Thymus (tissue), 11 donors: Measurements from ENCODE around the gene EBI3. TPM values are rescaled to one million over a fixed set of nuclear protein-coding genes. Genes with fewer than 3 reads are reported as not detected.
"Not testable (repeated sequence)": the region's sequence is repeated elsewhere in the genome, so short reads cannot be mapped to it uniquely, and the experiment has no call there.

Source experiments
- DNase-seq, 9 donors: peaks; one replicate each; pipeline ENCODE4 v3.0.0-alpha.2; 2013; ENCODE audit warnings: low spot score in 9 of 9, low read depth in 6 of 9, missing footprints in 1 of 9
- H3K27ac ChIP-seq, 2 donors: one replicate each; pipeline ENCODE4 v1.5.1; 2013; ENCODE audit warnings: control low read depth in 1 of 2, low read depth in 1 of 2, low read length in 1 of 2, mild to moderate bottlenecking in 1 of 2, moderate library complexity in 1 of 2
- H3K27me3 ChIP-seq, 2 donors: one replicate each; pipeline ENCODE4 v1.5.1; 2013; ENCODE audit warnings: low read length in 1 of 2; ENCODE audit not compliant: control insufficient read depth in 2 of 2, insufficient read depth in 1 of 2
- H3K36me3 ChIP-seq, 2 donors: one replicate each; pipeline ENCODE4 v1.5.1; 2013; ENCODE audit warnings: low read length in 1 of 2, mild to moderate bottlenecking in 1 of 2, moderate library complexity in 1 of 2; ENCODE audit not compliant: control insufficient read depth in 2 of 2, insufficient read depth in 2 of 2
- H3K4me1 ChIP-seq, 2 donors: one replicate each; pipeline ENCODE4 v1.5.1; 2013; ENCODE audit warnings: low read length in 2 of 2; ENCODE audit not compliant: control insufficient read depth in 2 of 2, insufficient read depth in 2 of 2
- H3K4me3 ChIP-seq, 2 donors: one replicate each; pipeline ENCODE4 v1.5.1; 2013; ENCODE audit warnings: low read length in 2 of 2, control low read depth in 1 of 2, mild to moderate bottlenecking in 1 of 2
- H3K9me3 ChIP-seq, 2 donors: one replicate each; pipeline ENCODE4 v1.5.1; 2013; ENCODE audit warnings: low read length in 1 of 2, mild to moderate bottlenecking in 1 of 2; ENCODE audit not compliant: control insufficient read depth in 2 of 2, insufficient read depth in 1 of 2
- WGBS: extraction: QIAGEN DNeasy Blood & Tissue Kit; methylation state at CpG from one replicate; pipeline ENCODE4 v1.1.7; 2013; 5-methylcytosine and 5-hydroxymethylcytosine counted together
- polyA plus RNA-seq: library from polyadenylated mRNA; stranded (reverse); fragments of 200-250 nt; gene quantifications from one replicate; pipeline ENCODE4 v1.2.3, GENCODE V29; 2013
- total RNA-seq: library from RNA; stranded (reverse); fragments of 120-200 nt; gene quantifications from one replicate; pipeline ENCODE4 v1.2.4, GENCODE V29; 2013
- donor health status: healthy.

EBI3 gene
- total and polyA plus RNA-seq, 2 donors = 5.7 to 16.2 TPM

- WGBS = 61% methylated on average over 4 of the region's 4 CpGs
- Histone ChIP-seq H3K27me3 (no peaks in the 10 kb centered on the region), H3K9me3 (peaks cover 0 to 6% of the 10 kb centered on the region in 2 donors), H3K36me3 (peaks cover 58 to 84% of the 10 kb centered on the region in 2 donors), H3K27ac (no peak overlapping the region), H3K4me1 (no peaks in the 10 kb centered on the region), H3K4me3 (no peak overlapping the region)
- DNase-seq = peak in 1 of 9 donors; percentile 28
Observed at GRCh38 chr19:4264812-4265211, 35.5 kb downstream of the EBI3 start.

- no peak overlapping the region for H3K27ac ChIP-seq
- WGBS = 89% methylated on average over 18 of the region's 18 CpGs
- no peak overlapping the region for H3K4me3 ChIP-seq
- no peaks in the 10 kb centered on the region for H3K4me1 ChIP-seq
- H3K36me3 ChIP-seq = peaks cover 51 to 73% of the 10 kb centered on the region in 2 donors
- peaks cover 0 to 6% of the 10 kb centered on the region in 2 donors for H3K9me3 ChIP-seq
- H3K27me3 ChIP-seq = no peaks in the 10 kb centered on the region
- no peak for DNase-seq
Observed at GRCh38 chr19:4266253-4267000, 37.1 kb downstream of the EBI3 start.

GRCh38 chr19:4267101-4267900 is 38.0 kb downstream of the EBI3 start:
- H3K4me3 ChIP-seq = no peak overlapping the region
- peaks cover 50 to 73% of the 10 kb centered on the region in 2 donors for H3K36me3 ChIP-seq
- peaks cover 0 to 11% of the 10 kb centered on the region in 2 donors for H3K9me3 ChIP-seq
- no peak overlapping the region for H3K27ac ChIP-seq
- H3K4me1 ChIP-seq = no peaks in the 10 kb centered on the region
- WGBS = 72% methylated on average over 21 of the region's 21 CpGs
- DNase-seq = peak in 7 of 9 donors; percentile 30 to 71 (median 50)
- no peaks in the 10 kb centered on the region for H3K27me3 ChIP-seq

GRCh38 chr19:4267901-4268815 is 38.8 kb downstream of the EBI3 start:
- no peak for DNase-seq
- Histone ChIP-seq H3K4me3 (no peak overlapping the region), H3K27ac (no peak overlapping the region), H3K36me3 (peaks cover 48 to 65% of the 10 kb centered on the region in 2 donors), H3K4me1 (no peaks in the 10 kb centered on the region), H3K27me3 (no peaks in the 10 kb centered on the region), H3K9me3 (peaks cover 0 to 11% of the 10 kb centered on the region in 2 donors)
- WGBS = 97% methylated on average over 30 of the region's 30 CpGs

GRCh38 chr19:4268816-4269430 is 39.6 kb downstream of the EBI3 start:
- Histone ChIP-seq H3K27me3 (no peaks in the 10 kb centered on the region), H3K36me3 (peaks cover 42 to 61% of the 10 kb centered on the region in 2 donors), H3K4me3 (no peak overlapping the region), H3K27ac (no peak overlapping the region), H3K9me3 (peaks cover 0 to 11% of the 10 kb centered on the region in 2 donors), H3K4me1 (no peaks in the 10 kb centered on the region)
- WGBS = 94% methylated on average over 13 of the region's 13 CpGs
- DNase-seq = no peak

GRCh38 chr19:4272894-4273293 is 43.6 kb downstream of the EBI3 start:
- no peak overlapping the region for H3K4me3 ChIP-seq
- WGBS = 98% methylated on average over 10 of the region's 10 CpGs

GRCh38 chr19:4274321-4274686 is 45.0 kb downstream of the EBI3 start:
- not testable (repeated sequence) for H3K4me1 ChIP-seq, H3K9me3 ChIP-seq, DNase-seq, H3K4me3 ChIP-seq, H3K27ac ChIP-seq
- Histone ChIP-seq H3K27me3 (peaks cover 19 to 27% of the 10 kb centered on the region in 2 donors), H3K36me3 (peaks cover 7 to 16% of the 10 kb centered on the region in 2 donors)
- 97% methylated on average over 6 of the region's 6 CpGs for WGBS

More at GRCh38 chr19:4272894-4273293, 43.6 kb downstream of the EBI3 start:
- H3K27ac ChIP-seq = no peak overlapping the region
- peaks cover 20 to 30% of the 10 kb centered on the region in 2 donors for H3K36me3 ChIP-seq
- H3K4me1 ChIP-seq = no peaks in the 10 kb centered on the region
- H3K9me3 ChIP-seq = peaks cover 0 to 8% of the 10 kb centered on the region in 2 donors
- peaks cover 5 to 13% of the 10 kb centered on the region in 2 donors for H3K27me3 ChIP-seq
- no peak for DNase-seq

GRCh38 chr19:4277191-4277696 is 47.9 kb downstream of the EBI3 start:
- Histone ChIP-seq H3K4me1 (peaks cover 3 to 7% of the 10 kb centered on the region in 2 donors), H3K36me3 (peaks cover 0 to 3% of the 10 kb centered on the region in 2 donors), H3K4me3 (no peak overlapping the region), H3K9me3 (peaks cover 0 to 3% of the 10 kb centered on the region in 2 donors), H3K27ac (no peak overlapping the region), H3K27me3 (peaks cover 37 to 53% of the 10 kb centered on the region in 2 donors)
- no peak for DNase-seq
- WGBS = 80% methylated on average over 16 of the region's 16 CpGs
